H1 (cell line): ENCODE results near the gene SMCO1.

Experiments used
- BRCA1 ChIP-seq: IDR thresholded peaks from 2 replicates; pipeline ENCODE4 v1.6.1; 2012; ENCODE audit warnings: low read depth, low read length, improper control_type of control experiment
- CBX5 ChIP-seq: fragments of 300-800, 300-1000 bp; sonication (generic); IDR thresholded peaks from 2 replicates; pipeline ENCODE4 v1.7.1; 2016; ENCODE audit warnings: antibody characterized with exemption, low read length, low read depth
- EZH2 ChIP-seq: fragments of 200-600 bp; sonication (generic); IDR thresholded peaks from 2 replicates; pipeline ENCODE4 v1.7.1; 2012; ENCODE audit warnings: low read depth, mild to moderate bottlenecking, moderate library complexity, low read length, inconsistent platforms; ENCODE audit not compliant: severe bottlenecking
- GABPA ChIP-seq: IDR thresholded peaks from 2 replicates; pipeline ENCODE4 v1.6.1; 2011; ENCODE audit warnings: mild to moderate bottlenecking, low read length, moderate library complexity, borderline replicate concordance; ENCODE audit not compliant: insufficient read depth
- KDM5A ChIP-seq: fragments of 200-600 bp; IDR thresholded peaks from 2 replicates; pipeline ENCODE4 v1.7.1; 2012; ENCODE audit warnings: mild to moderate bottlenecking, low read length, inconsistent platforms, mixed read lengths
- POLR2A ChIP-seq, 2 experiments: IDR thresholded peaks; 1 replicate in 1 of 2; 2 replicates in 1 of 2; pipeline ENCODE4 v1.6.1; 2011; ENCODE audit warnings: low read depth in 2 of 2, low read length in 2 of 2, mild to moderate bottlenecking in 2 of 2; ENCODE audit errors: control extremely low read depth in 1 of 2
- RBBP5 ChIP-seq: IDR thresholded peaks from 2 replicates; pipeline ENCODE4 v1.7.1; 2012; ENCODE audit warnings: low read depth, mild to moderate bottlenecking, inconsistent platforms, low read length, moderate library complexity, borderline replicate concordance
- RFX5 ChIP-seq: IDR thresholded peaks from 2 replicates; pipeline ENCODE4 v1.6.1; 2011; ENCODE audit warnings: low read depth, low read length, improper control_type of control experiment, borderline replicate concordance
- SIRT6 ChIP-seq: IDR thresholded peaks from one replicate; pipeline ENCODE4 v1.7.1; 2012; ENCODE audit warnings: low read length, inconsistent platforms
- SP1 ChIP-seq: IDR thresholded peaks from 2 replicates; pipeline ENCODE4 v1.6.1; 2011; ENCODE audit warnings: low read depth, low read length
- SP4 ChIP-seq: IDR thresholded peaks from 2 replicates; pipeline ENCODE4 v1.6.1; 2012; ENCODE audit warnings: low read length, inconsistent platforms
- TBP ChIP-seq: IDR thresholded peaks from 2 replicates; pipeline ENCODE4 v1.6.1; 2011; ENCODE audit warnings: low read depth, low read length, improper control_type of control experiment
- TF ChIP-seq, protein P1 (sequence below), 3 experiments: IDR thresholded peaks; 1 replicate in 2 of 3; 2 replicates in 1 of 3; pipeline versions ENCODE4 v1.5.1 to v1.6.1; 2011; ENCODE audit warnings: low read length in 3 of 3, mild to moderate bottlenecking in 3 of 3, inconsistent platforms in 2 of 3, low read depth in 1 of 3, moderate library complexity in 1 of 3; ENCODE audit not compliant: insufficient read depth in 1 of 3; ENCODE audit errors: control extremely low read depth in 1 of 3
- TF ChIP-seq, protein P2 (sequence below): IDR thresholded peaks from 2 replicates; pipeline ENCODE4 v1.6.1; 2012; ENCODE audit warnings: inconsistent platforms

DNA sequence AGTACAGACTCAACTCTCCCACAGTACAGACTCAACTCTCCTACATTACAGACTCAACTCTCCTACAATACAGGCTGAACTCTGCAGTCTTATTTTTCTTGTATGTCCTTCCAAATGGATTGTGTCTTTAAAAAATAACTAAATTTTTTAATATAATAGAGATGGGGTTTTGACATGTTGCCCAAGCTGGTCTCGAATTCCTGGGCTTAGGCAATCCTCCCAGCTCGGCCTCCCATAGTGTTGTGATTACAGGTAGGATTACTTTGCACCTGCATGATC, 51.7 kb downstream of the SMCO1 start:
- TF ChIP-seq, protein P1, sequence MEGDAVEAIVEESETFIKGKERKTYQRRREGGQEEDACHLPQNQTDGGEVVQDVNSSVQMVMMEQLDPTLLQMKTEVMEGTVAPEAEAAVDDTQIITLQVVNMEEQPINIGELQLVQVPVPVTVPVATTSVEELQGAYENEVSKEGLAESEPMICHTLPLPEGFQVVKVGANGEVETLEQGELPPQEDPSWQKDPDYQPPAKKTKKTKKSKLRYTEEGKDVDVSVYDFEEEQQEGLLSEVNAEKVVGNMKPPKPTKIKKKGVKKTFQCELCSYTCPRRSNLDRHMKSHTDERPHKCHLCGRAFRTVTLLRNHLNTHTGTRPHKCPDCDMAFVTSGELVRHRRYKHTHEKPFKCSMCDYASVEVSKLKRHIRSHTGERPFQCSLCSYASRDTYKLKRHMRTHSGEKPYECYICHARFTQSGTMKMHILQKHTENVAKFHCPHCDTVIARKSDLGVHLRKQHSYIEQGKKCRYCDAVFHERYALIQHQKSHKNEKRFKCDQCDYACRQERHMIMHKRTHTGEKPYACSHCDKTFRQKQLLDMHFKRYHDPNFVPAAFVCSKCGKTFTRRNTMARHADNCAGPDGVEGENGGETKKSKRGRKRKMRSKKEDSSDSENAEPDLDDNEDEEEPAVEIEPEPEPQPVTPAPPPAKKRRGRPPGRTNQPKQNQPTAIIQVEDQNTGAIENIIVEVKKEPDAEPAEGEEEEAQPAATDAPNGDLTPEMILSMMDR (IDR thresholded peaks at IDR 0.05; ENCODE audit: control extremely low read depth in 1 of 3, insufficient read depth in 1 of 3, low read depth in 1 of 3, low read length in 3 of 3), result no peak
- TF ChIP-seq SP4 (no peak), KDM5A (no peak), RFX5 (no peak), GABPA (no peak), EZH2 (no peak), TBP (no peak), BRCA1 (no peak), RBBP5 (no peak), POLR2A (IDR thresholded peaks at IDR 0.05; ENCODE audit: control extremely low read depth in 1 of 2, low read depth in 2 of 2, low read length in 2 of 2) (no peak), SP1 (no peak), CBX5 (no peak), SIRT6 (no peak)
- TF ChIP-seq, protein P2, sequence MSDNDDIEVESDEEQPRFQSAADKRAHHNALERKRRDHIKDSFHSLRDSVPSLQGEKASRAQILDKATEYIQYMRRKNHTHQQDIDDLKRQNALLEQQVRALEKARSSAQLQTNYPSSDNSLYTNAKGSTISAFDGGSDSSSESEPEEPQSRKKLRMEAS, result no peak
